ENCODE measurements around the gene MBD3L2B. TPM values are rescaled to one million over a fixed set of nuclear protein-coding genes. Genes with fewer than 3 reads are reported as not detected.
"Not testable (repeated sequence)": the region's sequence is repeated elsewhere in the genome, so short reads cannot be mapped to it uniquely, and the experiment has no call there.

MBD3L2B gene
- total and polyA plus RNA-seq, 4 donors: not detected

DNA sequence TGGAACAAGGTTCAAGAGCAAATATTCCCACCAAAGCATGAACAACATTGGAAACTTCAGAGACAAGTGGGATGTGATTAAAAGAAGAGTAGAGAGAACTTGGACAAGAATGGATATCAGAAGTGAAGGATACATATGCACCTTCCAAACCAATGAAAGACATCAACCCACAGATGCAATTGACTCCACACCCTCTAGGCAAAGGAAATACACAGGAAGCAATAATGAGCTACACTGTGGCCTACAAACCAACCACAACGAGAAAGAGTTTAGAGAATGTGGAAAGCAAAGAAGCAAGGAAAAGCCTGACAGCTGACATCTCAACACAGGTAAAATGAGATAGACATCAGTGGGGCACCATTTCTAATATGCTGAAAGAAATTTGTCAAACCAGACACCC lies 7.6 kb upstream of the MBD3L2B start:
- not testable (repeated sequence) for DNase-seq (ENCODE audit: low read depth in 4 of 6, low spot score in 6 of 6); H3K9me3 ChIP-seq (ENCODE audit: control insufficient read depth, insufficient read depth, low read length); H3K36me3 ChIP-seq (ENCODE audit: control insufficient read depth, insufficient read depth, low read length); H3K27ac ChIP-seq (ENCODE audit: low read depth, low read length); H3K27me3 ChIP-seq (ENCODE audit: control insufficient read depth, insufficient read depth, low read length); H3K4me3 ChIP-seq (ENCODE audit: low read depth, low read length); H3K4me1 ChIP-seq (ENCODE audit: control insufficient read depth, insufficient read depth, low read length)
- no CpG with 5 or more reads among the region's 1 CpG for WGBS (ENCODE audit: insufficient coverage)

- H3K27me3 ChIP-seq (ENCODE audit: control insufficient read depth, insufficient read depth, low read length): no peaks in the 10 kb centered on the region
- no peak overlapping the region for H3K27ac ChIP-seq (ENCODE audit: low read depth, low read length)
- H3K9me3 ChIP-seq (ENCODE audit: control insufficient read depth, insufficient read depth, low read length): no peaks in the 10 kb centered on the region
- WGBS (ENCODE audit: insufficient coverage): no CpG with 5 or more reads among the region's 6 CpGs
- H3K4me1 ChIP-seq (ENCODE audit: control insufficient read depth, insufficient read depth, low read length): no peaks in the 10 kb centered on the region
- DNase-seq (ENCODE audit: low read depth in 4 of 6, low spot score in 6 of 6): no peak
- H3K36me3 ChIP-seq (ENCODE audit: control insufficient read depth, insufficient read depth, low read length): no peaks in the 10 kb centered on the region
- H3K4me3 ChIP-seq (ENCODE audit: low read depth, low read length): no peak overlapping the region
Measured at GRCh38 chr19:7018828-7019227, 2.4 kb downstream of the MBD3L2B start.

DNA sequence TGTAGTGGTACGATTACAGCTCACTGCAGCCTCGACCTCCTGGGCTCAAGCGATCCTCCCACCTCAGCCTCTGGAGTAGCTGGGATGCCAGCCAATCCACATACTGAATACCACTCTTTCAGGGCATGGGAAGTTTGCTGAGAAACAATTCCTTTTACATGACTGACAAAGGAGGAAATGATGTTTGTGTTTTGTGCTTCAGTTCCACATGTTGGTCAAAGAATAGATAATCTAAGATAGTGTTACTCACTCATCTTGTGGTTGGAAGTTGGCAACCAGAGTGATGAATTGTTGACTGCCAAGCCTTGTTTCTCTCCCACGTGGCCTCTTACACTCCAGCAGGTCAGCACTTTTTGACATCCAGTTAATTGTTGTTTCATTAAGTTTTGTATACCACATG lies 7.6 kb downstream of the MBD3L2B start:
- no peak for DNase-seq (ENCODE audit: low read depth in 4 of 6, low spot score in 6 of 6)
- 90% methylated on average over 2 of the region's 4 CpGs for WGBS (ENCODE audit: insufficient coverage)
- Histone ChIP-seq H3K9me3 (ENCODE audit: control insufficient read depth, insufficient read depth, low read length) (no peaks in the 10 kb centered on the region), H3K27ac (ENCODE audit: low read depth, low read length) (no peak overlapping the region), H3K27me3 (ENCODE audit: control insufficient read depth, insufficient read depth, low read length) (no peaks in the 10 kb centered on the region), H3K4me3 (ENCODE audit: low read depth, low read length) (no peak overlapping the region), H3K36me3 (ENCODE audit: control insufficient read depth, insufficient read depth, low read length) (no peaks in the 10 kb centered on the region), H3K4me1 (ENCODE audit: control insufficient read depth, insufficient read depth, low read length) (no peaks in the 10 kb centered on the region)

DNA sequence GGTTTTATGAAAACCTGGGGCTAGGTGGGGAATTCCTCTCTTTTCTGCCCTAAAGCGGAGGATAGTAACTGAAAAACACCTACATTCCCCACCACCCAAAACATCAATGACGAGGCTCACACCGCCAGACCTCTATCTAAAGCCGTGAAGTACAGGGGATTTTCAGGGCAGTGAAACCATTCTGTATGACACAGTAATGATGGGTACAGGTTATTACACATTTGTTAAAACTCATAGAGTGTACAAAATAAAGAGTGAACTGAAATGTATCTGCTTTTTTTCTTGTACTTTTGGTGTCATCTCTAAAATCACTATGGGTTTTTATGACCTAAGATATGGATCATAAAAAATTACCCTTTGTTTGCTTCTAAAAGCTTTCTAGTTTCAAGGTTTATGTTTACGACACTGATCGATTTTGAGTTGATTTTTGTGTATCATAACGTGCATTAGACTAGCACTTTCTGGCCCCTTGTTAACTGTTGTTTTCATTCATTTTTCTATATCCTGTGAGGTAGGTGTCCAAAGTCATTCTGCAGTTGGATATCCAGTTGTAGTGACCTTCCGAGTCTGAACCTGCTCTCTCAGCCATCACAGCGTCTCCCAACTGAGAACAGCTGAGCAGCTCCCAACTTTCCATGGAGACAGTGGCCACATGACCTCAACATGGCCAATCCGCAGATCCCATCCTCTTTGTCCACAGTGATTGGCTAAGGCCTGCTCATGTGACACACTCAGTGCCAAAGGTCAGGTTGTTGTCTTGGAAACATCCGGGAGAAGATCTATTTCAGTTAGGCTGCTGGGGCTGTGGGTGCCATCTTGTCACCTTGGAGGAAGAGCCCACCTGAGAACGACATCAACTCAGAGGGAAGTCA lies 10.3 kb downstream of the MBD3L2B start:
- Histone ChIP-seq H3K27me3 (ENCODE audit: control insufficient read depth, insufficient read depth, low read length) (no peaks in the 10 kb centered on the region), H3K9me3 (ENCODE audit: control insufficient read depth, insufficient read depth, low read length) (no peaks in the 10 kb centered on the region), H3K27ac (ENCODE audit: low read depth, low read length) (no peak overlapping the region), H3K4me1 (ENCODE audit: control insufficient read depth, insufficient read depth, low read length) (no peaks in the 10 kb centered on the region), H3K36me3 (ENCODE audit: control insufficient read depth, insufficient read depth, low read length) (no peaks in the 10 kb centered on the region), H3K4me3 (ENCODE audit: low read depth, low read length) (no peak overlapping the region)
- no peak for DNase-seq (ENCODE audit: low read depth in 4 of 6, low spot score in 6 of 6)
- 87% methylated on average over 5 of the region's 12 CpGs for WGBS (ENCODE audit: insufficient coverage)

DNA sequence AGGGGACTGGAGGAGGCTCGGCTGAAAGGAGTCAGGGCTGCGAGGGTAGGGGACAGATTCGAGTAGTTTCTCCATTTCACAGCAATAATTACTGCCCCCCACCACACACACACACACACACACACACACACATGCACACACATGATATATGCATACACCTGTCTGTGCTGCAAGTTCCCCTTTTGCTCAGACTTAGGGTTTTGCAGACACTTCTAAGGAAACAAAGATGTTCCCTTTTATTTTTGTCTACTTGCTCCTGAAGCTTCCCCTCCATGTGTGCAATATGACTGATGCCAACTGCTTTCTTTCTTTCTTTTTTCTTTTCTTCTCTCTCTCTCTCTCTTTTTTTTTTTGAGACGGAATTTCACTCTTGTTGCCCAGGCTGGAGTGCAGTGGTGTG lies 13.4 kb downstream of the MBD3L2B start:
- DNase-seq (ENCODE audit: low read depth in 4 of 6, low spot score in 6 of 6): no peak
- Histone ChIP-seq H3K27ac (ENCODE audit: low read depth, low read length) (no peak overlapping the region), H3K36me3 (ENCODE audit: control insufficient read depth, insufficient read depth, low read length) (no peaks in the 10 kb centered on the region), H3K9me3 (ENCODE audit: control insufficient read depth, insufficient read depth, low read length) (no peaks in the 10 kb centered on the region), H3K4me3 (ENCODE audit: low read depth, low read length) (no peak overlapping the region), H3K27me3 (ENCODE audit: control insufficient read depth, insufficient read depth, low read length) (no peaks in the 10 kb centered on the region), H3K4me1 (ENCODE audit: control insufficient read depth, insufficient read depth, low read length) (no peaks in the 10 kb centered on the region)
- WGBS (ENCODE audit: insufficient coverage): 60% methylated on average over 1 of the region's 4 CpGs

DNA sequence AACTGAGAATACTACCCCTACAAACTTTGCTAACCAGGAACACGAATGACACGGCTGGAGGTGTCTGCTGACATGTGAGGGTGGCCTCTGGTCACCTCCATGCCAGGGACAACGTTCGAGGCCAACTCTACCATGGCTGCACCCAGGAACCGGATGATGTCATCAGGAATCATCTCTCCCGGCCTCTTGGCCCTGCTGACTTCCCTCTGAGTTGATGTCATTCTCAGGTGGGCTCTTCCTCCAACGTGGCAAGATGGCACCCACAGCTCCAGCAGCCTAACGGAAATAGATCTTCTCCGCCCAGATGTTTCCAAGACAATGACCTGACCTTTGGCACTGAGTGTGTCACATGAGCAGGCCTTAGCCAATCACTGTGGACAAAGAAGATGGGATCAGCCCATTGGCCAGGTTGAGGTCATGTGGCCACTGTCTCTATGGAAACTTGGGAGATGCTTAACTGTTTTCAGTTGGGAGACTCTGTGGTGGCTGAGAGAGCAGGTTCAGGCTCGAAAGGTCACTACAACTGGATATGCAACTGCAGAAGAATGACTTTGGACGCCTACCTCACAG lies 15.0 kb downstream of the MBD3L2B start:
- no peaks in the 10 kb centered on the region for H3K9me3 ChIP-seq (ENCODE audit: control insufficient read depth, insufficient read depth, low read length)
- 84% methylated on average over 10 of the region's 11 CpGs for WGBS (ENCODE audit: insufficient coverage)

GRCh38 chr19:7004313-7004931 lies 16.8 kb downstream of the MBD3L2B start:
- no peaks in the 10 kb centered on the region for H3K9me3 ChIP-seq (ENCODE audit: control insufficient read depth, insufficient read depth, low read length)
- no peak overlapping the region for H3K4me3 ChIP-seq (ENCODE audit: low read depth, low read length)
- H3K36me3 ChIP-seq (ENCODE audit: control insufficient read depth, insufficient read depth, low read length): no peaks in the 10 kb centered on the region
- 95% methylated on average over 6 of the region's 18 CpGs for WGBS (ENCODE audit: insufficient coverage)
- H3K27ac ChIP-seq (ENCODE audit: low read depth, low read length): no peak overlapping the region
- no peaks in the 10 kb centered on the region for H3K27me3 ChIP-seq (ENCODE audit: control insufficient read depth, insufficient read depth, low read length)
- peak in 4 of 6 donors; percentile 11 to 75 (median 37) for DNase-seq (ENCODE audit: low read depth in 4 of 6, low spot score in 6 of 6)
- H3K4me1 ChIP-seq (ENCODE audit: control insufficient read depth, insufficient read depth, low read length): no peaks in the 10 kb centered on the region

More for the DNA sequence above, 15.0 kb downstream of the MBD3L2B start:
- H3K4me3 ChIP-seq (ENCODE audit: low read depth, low read length): no peak overlapping the region
- H3K36me3 ChIP-seq (ENCODE audit: control insufficient read depth, insufficient read depth, low read length): no peaks in the 10 kb centered on the region
- no peak for DNase-seq (ENCODE audit: low read depth in 4 of 6, low spot score in 6 of 6)
- no peaks in the 10 kb centered on the region for H3K27me3 ChIP-seq (ENCODE audit: control insufficient read depth, insufficient read depth, low read length)
- no peaks in the 10 kb centered on the region for H3K4me1 ChIP-seq (ENCODE audit: control insufficient read depth, insufficient read depth, low read length)
- H3K27ac ChIP-seq (ENCODE audit: low read depth, low read length): no peak overlapping the region

DNA sequence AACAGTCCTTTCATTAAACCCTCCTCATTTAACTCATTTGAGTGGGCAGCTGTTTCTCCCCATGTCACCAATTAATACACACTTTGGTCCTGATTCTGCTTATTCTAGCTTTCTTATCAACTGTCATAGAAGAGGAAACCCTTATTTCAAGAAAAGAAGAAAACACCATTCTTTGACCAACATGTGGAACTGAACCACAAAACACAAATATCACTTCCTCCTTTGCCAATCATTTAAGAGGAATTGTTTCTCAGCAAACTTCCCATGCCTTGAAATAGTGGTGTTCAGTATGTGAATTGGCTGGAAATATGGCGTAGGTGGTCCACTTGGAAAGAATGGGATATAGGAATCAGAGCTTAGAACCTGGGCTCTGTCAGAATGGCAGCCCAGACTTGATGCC lies 20.4 kb downstream of the MBD3L2B start:
- no peaks in the 10 kb centered on the region for H3K4me1 ChIP-seq (ENCODE audit: control insufficient read depth, insufficient read depth, low read length)
- DNase-seq (ENCODE audit: low read depth in 4 of 6, low spot score in 6 of 6): no peak
- H3K27me3 ChIP-seq (ENCODE audit: control insufficient read depth, insufficient read depth, low read length): no peaks in the 10 kb centered on the region
- no peak overlapping the region for H3K27ac ChIP-seq (ENCODE audit: low read depth, low read length)
- no peaks in the 10 kb centered on the region for H3K9me3 ChIP-seq (ENCODE audit: control insufficient read depth, insufficient read depth, low read length)
- no peak overlapping the region for H3K4me3 ChIP-seq (ENCODE audit: low read depth, low read length)
- 64% methylated on average over 1 of the region's 1 CpG for WGBS (ENCODE audit: insufficient coverage)
- no peaks in the 10 kb centered on the region for H3K36me3 ChIP-seq (ENCODE audit: control insufficient read depth, insufficient read depth, low read length)

DNA sequence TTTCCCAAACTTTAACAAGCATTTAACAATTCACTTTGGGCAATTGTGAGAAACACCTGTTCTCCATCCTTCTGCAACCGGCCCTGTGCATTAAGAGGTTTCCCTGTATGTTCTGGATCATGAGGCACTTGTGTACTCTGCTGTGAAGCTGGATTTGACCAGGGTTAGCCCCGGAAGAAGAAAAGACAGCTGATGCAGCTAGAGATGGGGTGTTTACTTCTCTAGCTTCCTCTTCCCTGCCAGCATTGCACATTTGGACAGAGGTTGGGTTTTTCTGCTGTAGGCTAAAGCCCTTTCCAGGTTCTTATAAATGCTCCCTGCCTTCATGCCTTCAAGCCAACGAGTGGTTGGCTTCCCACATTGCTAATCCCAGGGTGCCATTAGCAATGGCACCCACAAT lies 20.9 kb downstream of the MBD3L2B start:
- H3K27me3 ChIP-seq (ENCODE audit: control insufficient read depth, insufficient read depth, low read length): no peaks in the 10 kb centered on the region
- no peaks in the 10 kb centered on the region for H3K9me3 ChIP-seq (ENCODE audit: control insufficient read depth, insufficient read depth, low read length)
- H3K4me1 ChIP-seq (ENCODE audit: control insufficient read depth, insufficient read depth, low read length): no peaks in the 10 kb centered on the region
- H3K36me3 ChIP-seq (ENCODE audit: control insufficient read depth, insufficient read depth, low read length): no peaks in the 10 kb centered on the region
- no peak for DNase-seq (ENCODE audit: low read depth in 4 of 6, low spot score in 6 of 6)
- no peak overlapping the region for H3K4me3 ChIP-seq (ENCODE audit: low read depth, low read length)
- H3K27ac ChIP-seq (ENCODE audit: low read depth, low read length): no peak overlapping the region
- 35% methylated on average over 2 of the region's 3 CpGs for WGBS (ENCODE audit: insufficient coverage)

Measured in spinal cord (tissue), 10 donors.